GM23248 (cell line): Measurements from ENCODE around the gene EGFL7. TPM values are rescaled to one million over a fixed set of nuclear protein-coding genes. Genes with fewer than 3 reads are reported as not detected.

Experiments
- DNase-seq: peaks from one replicate; pipeline ENCODE4 v3.0.0-alpha.2; 2015
- H2AFZ ChIP-seq: fragments of 200-600 bp; sonication (generic); 2 replicates; pipeline ENCODE4 v1.6.1; 2016; ENCODE audit warnings: antibody characterized with exemption
- H3F3A ChIP-seq: fragments of 200-600 bp; sonication (generic); 2 replicates; pipeline ENCODE4 v1.6.1; 2016; ENCODE audit warnings: mild to moderate bottlenecking, antibody characterized with exemption, mixed run types; ENCODE audit not compliant: insufficient read depth
- H3K27ac ChIP-seq: fragments of 200-600 bp; sonication (generic); 2 replicates; pipeline ENCODE4 v1.5.1; 2016; ENCODE audit warnings: mild to moderate bottlenecking
- H3K27me3 ChIP-seq: fragments of 200-600 bp; sonication (generic); replicated peaks from 2 replicates; pipeline ENCODE4 v1.6.1; 2016; ENCODE audit warnings: mild to moderate bottlenecking; ENCODE audit not compliant: insufficient read depth
- H3K36me3 ChIP-seq: fragments of 200-600 bp; sonication (generic); 2 replicates; pipeline ENCODE4 v1.6.1; 2016; ENCODE audit warnings: low read depth, mild to moderate bottlenecking
- H3K4me1 ChIP-seq: fragments of 200-600 bp; sonication (generic); 2 replicates; pipeline ENCODE4 v1.6.1; 2016; ENCODE audit warnings: mild to moderate bottlenecking; ENCODE audit not compliant: insufficient read depth
- H3K4me2 ChIP-seq: fragments of 200-600 bp; sonication (generic); one replicate; pipeline ENCODE4 v1.6.1; 2016; ENCODE audit warnings: mild to moderate bottlenecking; ENCODE audit not compliant: unreplicated experiment
- H3K4me3 ChIP-seq: fragments of 200-600 bp; sonication (generic); 2 replicates; pipeline ENCODE4 v1.5.1; 2016; ENCODE audit warnings: mild to moderate bottlenecking
- H3K79me2 ChIP-seq: fragments of 200-600 bp; sonication (generic); 2 replicates; pipeline ENCODE4 v1.6.1; 2016; ENCODE audit warnings: mild to moderate bottlenecking; ENCODE audit not compliant: insufficient read depth
- H3K9ac ChIP-seq: fragments of 200-600 bp; sonication (generic); 2 replicates; pipeline ENCODE4 v1.6.1; 2016; ENCODE audit warnings: mild to moderate bottlenecking
- H3K9me2 ChIP-seq: fragments of 200-600 bp; sonication (generic); 2 replicates; pipeline ENCODE4 v1.6.1; 2016; ENCODE audit warnings: mixed run types, mild to moderate bottlenecking, moderate library complexity; ENCODE audit not compliant: insufficient read depth
- H3K9me3 ChIP-seq: fragments of 200-600 bp; sonication (generic); one replicate; pipeline ENCODE4 v1.6.1; 2017; ENCODE audit warnings: low read depth
- H4K20me1 ChIP-seq: fragments of 200-600 bp; sonication (generic); 2 replicates; pipeline ENCODE4 v1.6.0; 2016; ENCODE audit not compliant: insufficient read depth
- EZH2 ChIP-seq: fragments of 200-600 bp; sonication (generic); IDR thresholded peaks from 2 replicates; pipeline ENCODE4 v1.6.1; 2018; ENCODE audit warnings: antibody characterized with exemption, mild to moderate bottlenecking; ENCODE audit not compliant: insufficient read depth, poor library complexity, severe bottlenecking
- EZH2phosphoT487 ChIP-seq: fragments of 200-600 bp; sonication (generic); IDR thresholded peaks from 2 replicates; pipeline ENCODE4 v1.6.1; 2018; ENCODE audit warnings: antibody characterized with exemption, moderate library complexity, mild to moderate bottlenecking, low read depth; ENCODE audit not compliant: insufficient read depth
- WGBS, 2 experiments: methylation state at CpG; one replicate each; pipeline ENCODE4 v1.1.6; 2015 to 2017; ENCODE audit warnings: low lambda C conversion rate in 2 of 2, low coverage in 1 of 2; ENCODE audit errors: missing lambda C conversion rate in 2 of 2; 5-methylcytosine and 5-hydroxymethylcytosine counted together
- in situ Hi-C: fragments of 300-500 bp; cut with MboI; formaldehyde crosslinking; loops from 2 replicates; pipeline ENCODE4 v1.15.0; 2020
- polyA plus RNA-seq: library from polyadenylated mRNA; unstranded; fragments of >200 nt; fragmentation: Nextera tagmentation; extraction: Ambion mirVana; gene quantifications from 2 replicates; pipeline ENCODE4 v1.2.1, GENCODE V29; 2016
- total RNA-seq: library from RNA; depleted of rRNA; stranded (reverse); fragments of >200 nt; shearing (Covaris generic); gene quantifications from 2 replicates; pipeline ENCODE4 v1.2.3, GENCODE V29; 2014

The EGFL7 gene
- total and polyA plus RNA-seq, 2 experiments from 2014 or later, result 13.7 to 15.3 TPM

- Histone ChIP-seq H3K27ac (no peak within 1 kb of the TSS), H3F3A (0 out of 2 replicates have a peak, but pooled peaks cover 14% of the 10 kb centered on the region), H3K4me1 (peaks cover 7% of the 10 kb centered on the region; the same call in 1 of the 2 replicates), H3K4me3 (no peak within 1 kb of the TSS), H4K20me1 (no peaks in the 10 kb centered on the region), H3K9me2 (no peaks in the 10 kb centered on the region), H3K36me3 (no peaks in the 10 kb centered on the region), H3K4me2 (no peak within 1 kb of the TSS), H3K79me2 (no peaks in the 10 kb centered on the region), H3K27me3 (0 out of 2 replicates have a peak, but pooled peaks cover 5% of the 10 kb centered on the region), H3K9ac (no peak within 1 kb of the TSS), H3K9me3 (no peaks in the 10 kb centered on the region), H2AFZ (no peak within 1 kb of the TSS)
- in situ Hi-C loops, result no loop called here
- 8 to 10% methylated on average over 42 of the region's 119 CpGs for WGBS, 2 experiments
- no peak for TF ChIP-seq EZH2
- TF ChIP-seq EZH2phosphoT487, result no peak
- peak; percentile 32 for DNase-seq
Measured at GRCh38 chr9:136711751-136712689, 49.3 kb downstream of the EGFL7 start, which contains the start of gene DIPK1B. Gene DIPK1B (plus strand): TSS chr9:136712572. CDS start chr9:136712666, 94 bp downstream.

GRCh38 chr9:136712690-136713544, 50.2 kb downstream of the EGFL7 start:
- H3K79me2 ChIP-seq, result no peaks in the 10 kb centered on the region
- peak; percentile 59 for TF ChIP-seq EZH2
- no peak for TF ChIP-seq EZH2phosphoT487
- DNase-seq, result no peak
- no peak overlapping the region for H3K27ac ChIP-seq
- WGBS, 2 experiments, result 35 to 58% methylated on average over 23 to 46 of the region's 56 CpGs
- H3K9me2 ChIP-seq, result no peaks in the 10 kb centered on the region
- no peak overlapping the region for H3K4me2 ChIP-seq
- H3K9ac ChIP-seq, result no peak overlapping the region
- 0 out of 2 replicates have a peak, but pooled peaks cover 14% of the 10 kb centered on the region for H3F3A ChIP-seq
- no peaks in the 10 kb centered on the region for H3K9me3 ChIP-seq
- no peaks in the 10 kb centered on the region for H3K36me3 ChIP-seq
- H4K20me1 ChIP-seq, result no peaks in the 10 kb centered on the region
- in situ Hi-C loops, result no loop called here
- no peak overlapping the region for H2AFZ ChIP-seq
- peaks cover 7% of the 10 kb centered on the region; the same call in 1 of the 2 replicates for H3K4me1 ChIP-seq
- H3K27me3 ChIP-seq, result 0 out of 2 replicates have a peak, but pooled peaks cover 5% of the 10 kb centered on the region
- no peak overlapping the region for H3K4me3 ChIP-seq

DNA sequence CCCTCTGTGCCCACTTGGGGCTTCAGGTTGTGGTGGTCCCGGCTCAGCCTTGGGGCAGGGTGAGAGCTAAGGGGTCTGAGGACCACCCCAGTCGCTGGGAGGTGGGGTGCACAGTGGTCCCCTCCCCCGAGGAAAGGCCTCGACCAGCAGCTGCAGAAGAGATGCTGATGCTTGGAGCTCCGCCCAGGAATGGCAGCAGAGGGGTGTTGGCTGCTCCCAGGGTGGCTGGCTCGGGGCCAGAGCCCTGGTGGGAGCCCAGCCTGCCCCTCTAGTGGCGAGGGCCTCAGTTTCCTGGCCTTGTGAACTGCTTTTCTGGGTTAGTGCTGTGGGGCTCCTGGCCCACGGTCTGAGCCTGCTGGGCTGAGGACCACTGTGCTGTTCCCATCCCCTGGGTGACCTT, 50.8 kb downstream of the EGFL7 start:
- H3K9ac ChIP-seq, result no peak overlapping the region

More for the DNA sequence above, 50.8 kb downstream of the EGFL7 start:
- Histone ChIP-seq H3K27me3 (0 out of 2 replicates have a peak, but pooled peaks cover 5% of the 10 kb centered on the region), H2AFZ (no peak overlapping the region), H3K4me3 (no peak overlapping the region), H3K4me1 (peaks cover 7% of the 10 kb centered on the region; the same call in 1 of the 2 replicates), H3K4me2 (no peak overlapping the region), H3K27ac (no peak overlapping the region), H3K79me2 (no peaks in the 10 kb centered on the region), H3F3A (0 out of 2 replicates have a peak, but pooled peaks cover 14% of the 10 kb centered on the region), H3K9me2 (no peaks in the 10 kb centered on the region), H4K20me1 (no peaks in the 10 kb centered on the region), H3K36me3 (no peaks in the 10 kb centered on the region), H3K9me3 (no peaks in the 10 kb centered on the region)
- WGBS, 2 experiments, result 58 to 65% methylated on average over 7 to 8 of the region's 8 CpGs
- TF ChIP-seq EZH2phosphoT487, result no peak
- TF ChIP-seq EZH2, result no peak
- no peak for DNase-seq
- in situ Hi-C loops, result no loop called here
